ENCODE measurements around the gene DPP7. TPM values are rescaled to one million over a fixed set of nuclear protein-coding genes. Genes with fewer than 3 reads are reported as not detected.
A peak's percentile ranks its signal among the peaks of the same experiment; 100 is the strongest.

Gene DPP7
- total RNA-seq, 1 donor from 2014 or later: 6.1 TPM

- Mint-ChIP-seq H3K4me1 (ENCODE audit: unreplicated experiment) (peaks cover 3% of the 10 kb centered on the region), H3K36me3 (ENCODE audit: low read depth, unreplicated experiment) (peaks cover 4% of the 10 kb centered on the region), H3K27me3 (ENCODE audit: unreplicated experiment) (peaks cover 37% of the 10 kb centered on the region), H3K4me3 (ENCODE audit: unreplicated experiment) (no peak overlapping the region), H3K9me3 (ENCODE audit: unreplicated experiment) (no peaks in the 10 kb centered on the region), H3K27ac (ENCODE audit: unreplicated experiment) (no peak overlapping the region)
- DNase-seq (ENCODE audit: low spot score): no peak
- TF ChIP-seq, protein P1, sequence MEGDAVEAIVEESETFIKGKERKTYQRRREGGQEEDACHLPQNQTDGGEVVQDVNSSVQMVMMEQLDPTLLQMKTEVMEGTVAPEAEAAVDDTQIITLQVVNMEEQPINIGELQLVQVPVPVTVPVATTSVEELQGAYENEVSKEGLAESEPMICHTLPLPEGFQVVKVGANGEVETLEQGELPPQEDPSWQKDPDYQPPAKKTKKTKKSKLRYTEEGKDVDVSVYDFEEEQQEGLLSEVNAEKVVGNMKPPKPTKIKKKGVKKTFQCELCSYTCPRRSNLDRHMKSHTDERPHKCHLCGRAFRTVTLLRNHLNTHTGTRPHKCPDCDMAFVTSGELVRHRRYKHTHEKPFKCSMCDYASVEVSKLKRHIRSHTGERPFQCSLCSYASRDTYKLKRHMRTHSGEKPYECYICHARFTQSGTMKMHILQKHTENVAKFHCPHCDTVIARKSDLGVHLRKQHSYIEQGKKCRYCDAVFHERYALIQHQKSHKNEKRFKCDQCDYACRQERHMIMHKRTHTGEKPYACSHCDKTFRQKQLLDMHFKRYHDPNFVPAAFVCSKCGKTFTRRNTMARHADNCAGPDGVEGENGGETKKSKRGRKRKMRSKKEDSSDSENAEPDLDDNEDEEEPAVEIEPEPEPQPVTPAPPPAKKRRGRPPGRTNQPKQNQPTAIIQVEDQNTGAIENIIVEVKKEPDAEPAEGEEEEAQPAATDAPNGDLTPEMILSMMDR (IDR thresholded peaks at IDR 0.05; ENCODE audit: unreplicated experiment): no peak
These were observed 27.7 kb upstream of the DPP7 start for GRCh38 chr9:137141976-137142936.

DNA sequence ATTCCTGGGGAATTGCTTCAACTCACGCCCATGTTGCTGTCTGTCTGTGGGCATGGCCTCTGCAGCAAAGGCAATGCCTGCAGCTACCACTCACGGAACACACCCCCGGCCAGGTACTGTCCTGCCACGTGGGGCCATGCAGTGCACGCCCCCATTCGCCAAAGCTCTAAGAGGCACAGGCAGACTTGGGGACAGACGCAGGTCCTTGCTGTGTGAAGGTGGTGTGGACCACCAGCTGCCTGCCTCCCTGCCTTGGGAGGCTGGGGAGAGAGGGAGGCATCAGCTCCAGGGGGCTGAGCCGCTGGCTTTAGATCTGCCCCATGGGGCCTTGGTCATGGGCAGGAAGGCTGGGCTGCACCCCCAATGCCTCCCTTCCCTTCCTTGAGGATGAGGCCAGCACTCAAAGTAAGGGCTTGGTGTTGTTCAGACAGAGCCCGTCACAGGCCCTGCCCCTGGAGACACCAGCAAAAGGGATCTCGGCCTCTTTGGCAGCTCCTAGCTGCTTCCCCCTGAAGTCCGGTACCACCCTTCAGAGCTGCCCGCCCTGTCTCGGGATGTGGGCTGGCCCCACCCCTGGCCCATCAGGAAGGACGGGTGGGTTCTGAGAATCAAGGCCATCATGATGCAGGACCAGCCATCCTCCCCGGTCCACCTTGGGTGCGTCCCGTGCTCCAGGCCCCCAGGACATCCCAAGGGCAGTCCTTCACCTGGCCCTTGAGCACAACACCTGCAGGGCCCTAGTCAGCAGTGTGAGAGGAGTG is 26.7 kb upstream of the DPP7 start:
- no peak for DNase-seq (ENCODE audit: low spot score)
- Mint-ChIP-seq H3K27ac (ENCODE audit: unreplicated experiment) (no peak overlapping the region), H3K27me3 (ENCODE audit: unreplicated experiment) (peaks cover 34% of the 10 kb centered on the region), H3K4me1 (ENCODE audit: unreplicated experiment) (peaks cover 3% of the 10 kb centered on the region), H3K4me3 (ENCODE audit: unreplicated experiment) (no peak overlapping the region), H3K36me3 (ENCODE audit: low read depth, unreplicated experiment) (peaks cover 4% of the 10 kb centered on the region), H3K9me3 (ENCODE audit: unreplicated experiment) (no peaks in the 10 kb centered on the region)
- TF ChIP-seq, protein P1 (IDR thresholded peaks at IDR 0.05; ENCODE audit: unreplicated experiment): no peak

DNA sequence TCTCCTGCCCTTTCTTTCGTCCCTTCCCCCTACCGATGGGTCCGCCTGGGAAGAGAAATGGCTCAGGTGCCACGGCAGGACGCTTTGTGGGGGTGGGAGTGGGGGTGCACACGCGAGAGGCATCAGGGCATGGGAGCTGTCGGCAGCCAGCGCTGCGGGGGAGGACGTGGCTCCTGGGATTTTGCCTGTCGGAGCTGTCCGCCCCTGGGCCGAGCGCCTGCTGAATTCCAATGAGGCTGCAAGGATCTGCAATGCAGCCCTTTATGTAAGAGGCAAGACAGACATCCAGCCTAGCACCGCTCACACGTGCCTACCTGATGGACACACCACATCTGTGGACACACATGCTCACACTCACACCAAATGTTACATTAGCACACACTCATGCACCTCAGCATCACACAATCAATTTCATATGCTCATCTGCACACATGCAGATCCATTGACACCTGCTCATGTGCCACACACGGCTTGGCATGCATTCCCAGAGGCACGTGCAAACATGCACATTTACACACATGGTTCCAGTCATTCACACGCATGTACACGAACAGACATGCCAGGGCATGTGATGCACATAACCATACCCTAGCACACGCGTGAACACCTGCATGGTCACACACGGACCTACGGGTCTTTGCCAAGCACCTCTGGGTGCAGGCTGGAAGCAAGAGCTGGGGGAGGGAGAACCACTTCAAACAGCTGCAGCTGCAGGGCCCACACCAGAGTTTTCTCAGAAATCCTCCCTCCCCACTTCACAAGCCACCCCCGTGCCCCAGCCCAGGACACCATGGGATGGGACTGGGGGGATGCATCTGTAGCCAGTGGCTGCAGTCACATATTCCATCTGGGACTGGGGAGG is 25.8 kb upstream of the DPP7 start:
- Mint-ChIP-seq H3K27me3 (ENCODE audit: unreplicated experiment) (peaks cover 36% of the 10 kb centered on the region), H3K36me3 (ENCODE audit: low read depth, unreplicated experiment) (peaks cover 4% of the 10 kb centered on the region), H3K4me1 (ENCODE audit: unreplicated experiment) (peaks cover 3% of the 10 kb centered on the region), H3K27ac (ENCODE audit: unreplicated experiment) (no peak overlapping the region), H3K9me3 (ENCODE audit: unreplicated experiment) (no peaks in the 10 kb centered on the region), H3K4me3 (ENCODE audit: unreplicated experiment) (peak overlapping the region; percentile 35)
- TF ChIP-seq, protein P1 (IDR thresholded peaks at IDR 0.05; ENCODE audit: unreplicated experiment): no peak
- no peak for DNase-seq (ENCODE audit: low spot score)

DNA sequence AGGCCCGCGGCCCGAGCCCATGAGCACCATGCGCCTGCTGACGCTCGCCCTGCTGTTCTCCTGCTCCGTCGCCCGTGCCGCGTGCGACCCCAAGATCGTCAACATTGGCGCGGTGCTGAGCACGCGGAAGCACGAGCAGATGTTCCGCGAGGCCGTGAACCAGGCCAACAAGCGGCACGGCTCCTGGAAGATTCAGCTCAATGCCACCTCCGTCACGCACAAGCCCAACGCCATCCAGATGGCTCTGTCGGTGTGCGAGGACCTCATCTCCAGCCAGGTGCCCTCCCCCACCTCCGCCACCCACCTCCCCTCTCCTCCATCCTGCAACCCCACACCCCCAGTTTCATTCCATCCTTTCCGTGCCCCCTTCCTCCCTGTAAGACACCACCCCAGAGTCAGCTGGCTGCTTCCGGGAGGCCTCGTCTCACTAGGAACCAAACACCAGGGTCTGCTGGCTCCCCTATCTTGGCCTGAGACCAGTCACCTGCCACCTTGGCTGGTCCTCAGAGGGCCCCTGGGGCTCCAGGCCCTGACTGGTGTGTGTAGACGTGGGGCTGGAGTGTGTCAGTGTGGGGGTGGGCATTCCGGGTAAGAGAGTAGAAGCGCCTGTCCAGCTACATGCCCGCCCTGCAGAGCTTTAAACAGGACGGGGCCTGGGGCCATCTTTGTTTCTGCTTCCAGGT is 25.1 kb upstream of the DPP7 start:
- Mint-ChIP-seq H3K4me3 (ENCODE audit: unreplicated experiment) (no peak overlapping the region), H3K27ac (ENCODE audit: unreplicated experiment) (no peak overlapping the region), H3K27me3 (ENCODE audit: unreplicated experiment) (peaks cover 36% of the 10 kb centered on the region), H3K4me1 (ENCODE audit: unreplicated experiment) (peaks cover 3% of the 10 kb centered on the region), H3K36me3 (ENCODE audit: low read depth, unreplicated experiment) (peaks cover 4% of the 10 kb centered on the region), H3K9me3 (ENCODE audit: unreplicated experiment) (no peaks in the 10 kb centered on the region)
- DNase-seq (ENCODE audit: low spot score): no peak
- TF ChIP-seq, protein P1 (IDR thresholded peaks at IDR 0.05; ENCODE audit: unreplicated experiment): no peak
